ENCODE measurements around the gene NAV1.

The NAV1 gene

DNA sequence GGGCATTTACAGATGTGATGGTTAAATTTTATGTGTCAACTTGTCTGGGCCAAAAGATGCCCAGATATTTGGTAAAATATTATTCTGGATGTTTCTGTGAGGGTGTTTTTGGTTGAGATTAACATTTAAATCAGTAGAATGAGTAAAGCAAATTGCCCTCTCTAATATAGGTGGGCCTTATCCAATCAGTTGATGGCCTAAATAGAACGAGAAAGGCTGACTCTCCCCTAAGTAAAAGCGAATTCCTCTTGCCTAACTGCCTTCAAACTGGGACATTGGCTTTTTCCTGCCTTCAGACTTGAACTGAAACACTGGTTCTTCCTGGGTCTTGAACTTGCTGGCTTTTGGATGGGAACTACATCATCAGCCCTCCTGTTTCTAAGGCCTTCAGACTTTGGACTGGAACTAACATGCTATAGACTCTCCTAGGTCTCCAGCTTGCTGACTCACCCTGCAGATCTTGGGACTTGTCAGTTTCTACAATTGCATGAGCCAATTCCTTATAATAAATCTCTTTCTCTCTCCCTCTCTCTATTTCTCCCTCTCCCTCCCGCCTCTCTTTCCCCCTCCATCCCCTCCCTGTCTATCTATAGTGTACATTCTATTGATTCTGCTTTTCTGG is 10.2 kb upstream of the NAV1 start:
- peaks cover 16% of the 10 kb centered on the region for H3K36me3 Mint-ChIP-seq
- H3K27ac Mint-ChIP-seq, result no peak overlapping the region
- H3K27me3 Mint-ChIP-seq, result no peaks in the 10 kb centered on the region
- no peaks in the 10 kb centered on the region for H3K4me1 Mint-ChIP-seq (ENCODE audit: low read depth)
- H3K4me3 Mint-ChIP-seq, result no peak overlapping the region
- no peaks in the 10 kb centered on the region for H3K9me3 Mint-ChIP-seq (ENCODE audit: low read depth)

GRCh38 chr1:201530741-201531531 is 8.0 kb upstream of the NAV1 start:
- Mint-ChIP-seq H3K27ac (no peak overlapping the region), H3K9me3 (ENCODE audit: low read depth) (no peaks in the 10 kb centered on the region), H3K36me3 (peaks cover 11% of the 10 kb centered on the region), H3K27me3 (peaks cover 2% of the 10 kb centered on the region), H3K4me1 (ENCODE audit: low read depth) (no peaks in the 10 kb centered on the region), H3K4me3 (no peak overlapping the region)

GRCh38 chr1:201531551-201532425 is 7.1 kb upstream of the NAV1 start:
- Mint-ChIP-seq H3K9me3 (ENCODE audit: low read depth) (no peaks in the 10 kb centered on the region), H3K27ac (no peak overlapping the region), H3K4me3 (no peak overlapping the region), H3K4me1 (ENCODE audit: low read depth) (no peaks in the 10 kb centered on the region), H3K27me3 (peaks cover 6% of the 10 kb centered on the region), H3K36me3 (peaks cover 11% of the 10 kb centered on the region)

GRCh38 chr1:201533836-201534235 is 5.1 kb upstream of the NAV1 start:
- Mint-ChIP-seq H3K4me3 (no peak overlapping the region), H3K4me1 (ENCODE audit: low read depth) (peaks cover 6% of the 10 kb centered on the region), H3K27me3 (peaks cover 21% of the 10 kb centered on the region), H3K27ac (no peak overlapping the region), H3K9me3 (ENCODE audit: low read depth) (no peaks in the 10 kb centered on the region), H3K36me3 (peaks cover 11% of the 10 kb centered on the region)

DNA sequence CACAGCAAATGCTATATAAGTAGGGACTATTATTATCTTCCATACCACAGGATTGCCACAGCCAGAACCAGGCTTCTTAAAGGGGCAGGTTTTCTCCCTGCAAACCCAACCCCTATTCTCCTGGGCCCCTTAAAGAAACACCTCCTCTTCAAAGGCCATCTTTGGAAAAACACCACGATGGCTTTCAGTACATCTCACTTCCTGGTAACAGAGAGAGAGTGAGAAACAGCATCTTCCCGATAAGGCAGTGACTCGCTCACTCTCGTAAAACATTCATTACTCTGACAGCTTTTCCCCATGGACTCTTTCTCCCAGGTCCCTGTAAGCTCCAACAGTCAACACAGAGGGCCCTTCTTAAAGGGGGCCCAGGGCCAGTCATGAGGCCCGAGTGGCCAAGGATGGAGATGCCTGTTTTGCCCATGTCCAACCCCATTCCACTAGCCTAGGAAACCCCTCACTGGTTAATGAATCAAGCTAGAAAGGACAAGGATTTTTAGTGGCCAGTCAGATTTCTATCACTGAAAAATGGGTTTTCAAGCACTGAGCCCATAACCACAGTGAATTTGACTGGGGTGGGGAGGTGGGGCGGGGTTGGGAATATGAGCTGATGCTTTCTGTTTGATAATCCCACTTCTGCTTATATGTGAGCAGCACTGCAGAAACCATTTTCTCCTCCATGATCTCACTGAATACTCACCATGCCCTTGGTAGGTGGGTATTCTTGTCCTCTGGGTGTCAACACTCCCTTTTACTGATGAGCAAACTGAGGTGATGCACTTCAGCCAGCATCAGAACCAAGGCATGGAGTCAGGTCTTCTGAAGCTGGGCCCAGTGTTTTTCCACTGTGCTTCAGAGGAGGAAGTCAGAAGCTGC is 3.6 kb upstream of the NAV1 start:
- peaks cover 17% of the 10 kb centered on the region for H3K4me1 Mint-ChIP-seq (ENCODE audit: low read depth)
- no peak overlapping the region for H3K4me3 Mint-ChIP-seq
- peaks cover 25% of the 10 kb centered on the region for H3K27me3 Mint-ChIP-seq
- no peaks in the 10 kb centered on the region for H3K9me3 Mint-ChIP-seq (ENCODE audit: low read depth)
- no peak overlapping the region for H3K27ac Mint-ChIP-seq
- peaks cover 7% of the 10 kb centered on the region for H3K36me3 Mint-ChIP-seq

- Mint-ChIP-seq H3K9me3 (ENCODE audit: low read depth) (no peaks in the 10 kb centered on the region), H3K4me3 (no peak overlapping the region), H3K27me3 (peaks cover 28% of the 10 kb centered on the region), H3K36me3 (peaks cover 7% of the 10 kb centered on the region), H3K27ac (no peak overlapping the region), H3K4me1 (ENCODE audit: low read depth) (peaks cover 20% of the 10 kb centered on the region)
Measured at GRCh38 chr1:201535919-201536245, 3.0 kb upstream of the NAV1 start.

DNA sequence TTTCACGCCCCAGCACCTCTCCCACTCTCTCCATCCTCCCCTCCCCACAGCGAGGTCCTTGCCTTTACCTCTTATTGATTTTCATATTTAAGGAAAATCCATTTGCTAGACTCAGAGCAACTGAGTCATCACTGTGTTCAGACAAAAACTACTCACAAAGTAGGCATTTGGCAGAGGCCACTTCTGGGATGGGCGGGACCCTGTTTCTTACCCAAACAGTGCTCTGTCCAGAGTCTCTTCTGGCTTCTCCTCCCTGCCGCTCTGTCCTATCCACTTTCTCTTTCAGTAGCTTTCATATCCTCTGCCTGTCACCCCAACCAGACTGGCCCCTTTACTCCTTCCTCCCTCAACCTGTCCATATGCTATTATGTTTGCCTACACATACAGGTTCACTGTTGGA is 2.4 kb upstream of the NAV1 start:
- peaks cover 31% of the 10 kb centered on the region for H3K27me3 Mint-ChIP-seq

DNA sequence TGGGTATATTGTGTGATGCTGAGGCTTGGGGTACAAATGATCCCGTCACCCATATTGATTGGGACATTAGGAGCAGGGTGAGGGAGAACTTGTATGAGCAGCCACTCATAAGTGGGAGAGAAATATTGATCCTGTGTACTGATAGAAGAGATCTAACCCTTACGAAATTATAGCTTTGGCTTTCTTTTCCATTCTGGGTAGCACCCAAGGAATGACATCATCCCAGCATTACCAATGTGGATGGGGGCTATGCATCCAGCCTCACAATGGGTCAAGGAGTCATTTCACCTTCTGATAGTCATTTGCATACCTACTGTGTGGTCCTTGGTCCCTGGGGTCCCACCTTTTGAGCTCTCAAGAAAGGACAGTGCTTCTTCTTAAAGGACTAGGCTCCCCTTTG is 1.9 kb upstream of the NAV1 start:
- Mint-ChIP-seq H3K4me1 (ENCODE audit: low read depth) (peaks cover 20% of the 10 kb centered on the region), H3K4me3 (no peak overlapping the region), H3K27ac (no peak overlapping the region), H3K36me3 (peaks cover 7% of the 10 kb centered on the region), H3K9me3 (ENCODE audit: low read depth) (no peaks in the 10 kb centered on the region), H3K27me3 (peaks cover 31% of the 10 kb centered on the region)

More for the DNA sequence above, 2.4 kb upstream of the NAV1 start:
- Mint-ChIP-seq H3K4me3 (no peak overlapping the region), H3K36me3 (peaks cover 7% of the 10 kb centered on the region), H3K9me3 (ENCODE audit: low read depth) (no peaks in the 10 kb centered on the region), H3K4me1 (ENCODE audit: low read depth) (peaks cover 20% of the 10 kb centered on the region), H3K27ac (no peak overlapping the region)

DNA sequence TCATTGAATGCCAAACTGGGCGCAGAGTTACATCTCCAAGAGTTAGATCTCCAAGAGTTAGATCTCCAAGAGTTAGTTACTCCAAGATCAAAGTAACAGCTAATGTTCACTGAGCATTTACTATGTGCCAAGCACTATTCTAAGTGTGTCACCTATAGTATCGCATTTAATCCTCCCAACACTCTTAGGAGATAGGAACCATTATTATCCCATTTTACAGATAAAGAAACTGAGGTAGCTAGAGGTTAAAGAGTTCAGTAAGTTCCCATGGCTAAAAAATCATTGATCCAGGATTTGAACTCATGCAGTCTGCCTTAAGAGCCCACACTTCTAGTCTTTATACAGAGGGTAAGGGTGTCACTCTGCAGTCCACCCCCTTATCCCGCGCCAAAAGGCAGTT is 1.5 kb upstream of the NAV1 start:
- Mint-ChIP-seq H3K27ac (no peak overlapping the region), H3K36me3 (peaks cover 6% of the 10 kb centered on the region), H3K4me1 (ENCODE audit: low read depth) (peaks cover 20% of the 10 kb centered on the region), H3K4me3 (no peak overlapping the region), H3K27me3 (peaks cover 31% of the 10 kb centered on the region), H3K9me3 (ENCODE audit: low read depth) (no peaks in the 10 kb centered on the region)

GRCh38 chr1:201537891-201538611 is 876 bp upstream of the NAV1 start:
- Mint-ChIP-seq H3K9me3 (ENCODE audit: low read depth) (no peaks in the 10 kb centered on the region), H3K36me3 (no peaks in the 10 kb centered on the region), H3K27ac (no peak overlapping the region), H3K4me1 (ENCODE audit: low read depth) (peaks cover 20% of the 10 kb centered on the region), H3K27me3 (peaks cover 31% of the 10 kb centered on the region), H3K4me3 (peak overlapping the region; percentile 78)

- peak overlapping the region; percentile 83 for H3K4me3 Mint-ChIP-seq
- H3K27me3 Mint-ChIP-seq, result peaks cover 34% of the 10 kb centered on the region
- H3K4me1 Mint-ChIP-seq (ENCODE audit: low read depth), result peaks cover 20% of the 10 kb centered on the region
- peaks cover 2% of the 10 kb centered on the region for H3K36me3 Mint-ChIP-seq
- no peak overlapping the region for H3K27ac Mint-ChIP-seq
- H3K9me3 Mint-ChIP-seq (ENCODE audit: low read depth), result no peaks in the 10 kb centered on the region
Measured at GRCh38 chr1:201539561-201540431, 869 bp downstream of the NAV1 start.

DNA sequence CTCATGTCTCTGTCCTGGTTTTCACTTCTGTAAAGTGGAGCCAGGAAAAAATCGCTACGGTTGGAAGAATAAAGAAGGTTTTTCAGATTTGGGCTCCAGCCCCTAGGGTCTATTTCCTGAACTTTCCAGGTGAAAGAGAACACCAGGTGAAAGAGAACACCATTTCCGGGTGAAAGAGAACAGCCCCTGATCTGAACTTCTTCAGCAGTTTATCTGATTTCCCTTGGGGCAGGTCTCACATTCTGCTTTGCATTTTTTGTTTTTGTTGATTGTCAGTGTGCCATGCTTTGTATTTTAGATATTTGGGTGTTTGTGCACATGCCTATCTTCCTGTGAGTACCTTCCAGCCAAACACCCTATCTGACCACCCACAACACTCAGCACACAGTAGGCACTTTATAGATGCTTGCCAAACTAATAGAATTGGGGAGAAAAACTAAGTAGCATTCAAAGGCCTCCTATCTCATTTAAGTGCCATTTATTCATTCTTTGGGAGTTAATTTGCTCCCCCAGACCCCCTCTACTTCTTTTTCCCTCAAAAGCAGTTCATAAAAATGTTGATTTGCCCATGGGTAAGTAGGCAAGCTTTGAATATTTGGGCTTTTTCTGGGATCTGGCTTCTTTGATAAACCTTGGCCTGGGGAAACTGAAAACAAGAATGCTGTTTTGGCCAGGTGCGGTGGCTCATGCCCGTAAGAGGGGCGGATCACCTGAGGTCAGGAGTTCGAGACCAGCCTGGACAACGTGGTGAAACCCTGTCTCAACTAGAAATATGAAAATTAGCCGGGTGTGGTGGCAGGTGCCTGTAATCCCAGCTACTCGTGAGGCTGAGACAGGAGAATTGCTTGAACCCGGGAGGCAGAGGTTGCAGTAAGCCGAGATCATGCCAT is 2.2 kb downstream of the NAV1 start:
- Mint-ChIP-seq H3K27ac (no peak overlapping the region), H3K4me3 (no peak overlapping the region), H3K9me3 (ENCODE audit: low read depth) (no peaks in the 10 kb centered on the region), H3K4me1 (ENCODE audit: low read depth) (peaks cover 20% of the 10 kb centered on the region), H3K36me3 (peaks cover 2% of the 10 kb centered on the region), H3K27me3 (peaks cover 32% of the 10 kb centered on the region)

Measured in activated naive CD8-positive, alpha-beta T cell (primary cell).